ENCODE measurements around the gene PSMC4. TPM values are rescaled to one million over a fixed set of nuclear protein-coding genes. Genes with fewer than 3 reads are reported as not detected.

Gene PSMC4
- total RNA-seq: 10 to 100 TPM; 83.1 to 85.9 TPM

DNA sequence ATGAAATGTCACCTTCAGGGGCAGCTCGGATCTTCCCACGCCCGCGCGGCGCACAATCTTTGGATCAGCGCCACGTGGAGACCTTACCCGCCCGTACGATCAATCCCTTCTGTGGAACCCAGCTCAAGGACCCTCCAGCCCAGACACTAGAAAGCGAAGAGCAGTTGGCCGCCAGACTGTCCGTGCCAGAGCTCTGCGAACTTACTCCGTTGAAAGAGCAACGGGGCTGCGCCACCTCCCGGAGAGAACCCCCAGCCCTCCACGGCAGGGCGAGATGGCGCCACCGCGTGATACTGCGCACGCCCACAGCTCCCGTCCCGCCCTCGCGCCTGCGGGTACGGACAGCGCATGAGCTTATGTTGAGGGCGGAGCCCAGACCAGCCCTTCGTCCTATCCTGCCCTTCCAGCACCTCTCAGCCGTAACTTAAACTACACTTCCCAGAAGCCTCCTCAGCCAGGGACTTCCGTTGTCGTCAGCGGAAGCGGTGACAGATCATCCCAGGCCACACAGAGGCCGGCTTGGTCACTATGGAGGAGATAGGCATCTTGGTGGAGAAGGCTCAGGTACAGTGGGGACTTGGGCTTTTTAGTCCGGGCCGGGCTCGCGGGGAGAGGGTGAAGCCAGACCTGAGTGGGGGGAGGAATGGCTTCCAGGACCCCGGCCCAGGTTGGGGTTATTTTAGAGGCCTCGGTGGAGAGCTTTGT is at the start of gene PSMC4:
TSS of gene PSMC4 (plus strand) at position 491 of the 705 bp plus-strand sequence. CDS start at position 529, 38 bp downstream.

DNA sequence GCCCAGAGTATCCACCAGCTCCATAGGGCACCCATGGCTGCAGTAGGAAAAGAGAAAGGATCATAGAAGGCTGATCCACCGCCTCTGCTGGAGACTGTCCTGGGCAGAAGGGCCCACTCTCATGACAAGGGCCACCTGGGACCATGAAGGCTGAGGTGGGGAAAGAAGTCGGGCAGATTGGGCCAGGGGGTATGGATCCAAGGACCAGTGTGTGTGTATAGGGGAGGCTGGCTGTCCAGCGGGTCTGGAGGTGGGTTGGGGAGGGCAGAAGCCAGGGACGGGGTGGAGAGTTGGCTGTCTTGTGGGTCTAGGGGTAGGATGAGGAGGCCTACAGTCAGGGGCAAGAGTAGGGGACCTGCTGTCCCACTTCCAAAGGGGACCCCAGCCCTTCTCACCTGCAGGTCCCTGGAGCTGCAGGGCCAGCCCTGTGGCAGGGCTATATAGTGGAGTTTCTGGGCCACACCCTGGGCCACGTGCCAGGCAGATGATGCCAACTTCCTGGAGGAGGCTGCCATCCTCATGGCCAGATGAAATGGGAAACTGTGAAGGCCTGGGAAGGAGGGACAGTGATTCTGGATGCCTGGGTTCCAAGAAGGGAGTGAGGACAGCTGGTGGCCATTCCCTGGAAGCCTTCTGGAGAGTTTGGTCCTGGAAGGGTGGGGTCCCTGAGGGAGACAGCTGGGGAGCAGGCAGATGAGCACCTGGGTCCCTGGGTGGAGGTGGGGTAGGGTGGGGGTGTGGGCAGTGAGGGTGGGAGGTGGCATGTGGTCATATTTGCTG is 36.2 kb upstream of the PSMC4 start, which contains the start of gene FCGBP:
TSS of gene FCGBP (minus strand) at position 51 of the 780 bp plus-strand sequence.

DNA sequence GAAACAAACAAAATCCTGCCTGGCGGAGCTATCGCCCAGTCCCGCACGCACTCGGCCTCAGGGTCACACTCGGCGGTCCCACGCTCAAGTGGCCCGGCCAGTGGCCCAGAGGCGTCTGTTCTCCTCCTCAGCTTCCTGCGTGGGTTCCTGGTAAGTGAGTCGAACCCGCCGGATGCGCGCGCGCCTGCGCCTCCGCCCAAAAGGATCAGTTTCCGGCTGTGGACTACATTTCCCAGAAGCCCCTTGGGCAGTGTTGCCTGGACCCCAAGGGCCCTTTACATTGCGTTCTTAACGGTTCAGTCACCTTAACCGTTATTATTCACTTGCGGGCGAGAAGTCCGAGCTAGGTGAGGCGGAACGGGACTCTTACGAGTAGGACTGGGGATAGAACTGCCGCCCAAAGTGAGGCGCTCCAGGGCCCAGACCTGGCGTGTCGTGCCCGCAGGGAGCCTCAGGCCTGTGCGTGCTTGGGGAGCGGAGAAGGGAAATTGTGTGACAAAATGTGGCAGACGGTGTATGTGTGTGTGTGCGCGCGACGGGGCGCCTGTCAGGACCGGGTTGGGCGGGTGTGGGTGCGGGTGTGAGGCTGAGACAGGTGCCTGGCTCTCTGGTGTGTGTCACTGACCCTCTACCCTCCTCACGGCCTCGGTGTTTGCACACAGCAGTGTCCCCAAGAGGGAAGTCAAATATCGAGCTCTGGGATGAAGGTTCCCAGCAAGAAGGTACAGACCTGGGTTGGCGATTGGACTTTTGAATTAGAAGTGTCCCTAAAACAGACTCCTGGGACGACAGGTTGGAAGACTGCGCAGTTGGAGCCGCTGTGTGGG is 26.1 kb downstream of the PSMC4 start, which contains the start of gene ZNF546:
TSS of gene ZNF546 (plus strand) at position 250 of the 827 bp plus-strand sequence. CDS start 1,267 bp downstream, outside the sequence.

Other genes with a start within 250 kb of the PSMC4 start
- 1 to 10 TPM in 1 of 2 experiments, under 1 TPM in 1; 0.91 to 1.5 TPM for gene CLC, start 233.1 kb upstream of the PSMC4 start, total RNA-seq
- gene LEUTX, start 192.3 kb upstream of the PSMC4 start, total RNA-seq: not detected
- 10 to 100 TPM; 13.4 to 14.1 TPM for gene DYRK1B, start 137.0 kb upstream of the PSMC4 start, total RNA-seq
- gene FBL, start 124.8 kb upstream of the PSMC4 start, total RNA-seq: 100 to 1,000 TPM; 377 to 379 TPM
- gene FCGBP, start 36.5 kb upstream of the PSMC4 start, total RNA-seq: 1 to 10 TPM; 4.7 to 4.8 TPM
- gene ZNF546, start 25.9 kb downstream of the PSMC4 start, total RNA-seq: 1 to 10 TPM; 6.8 to 7.4 TPM
- 10 to 100 TPM; 36.6 to 38.8 TPM for gene ZNF780B, start 85.1 kb downstream of the PSMC4 start, total RNA-seq
- 10 to 100 TPM; 23.0 to 24.2 TPM for gene ZNF780A, start 119.8 kb downstream of the PSMC4 start, total RNA-seq
- 10 to 100 TPM; 20.4 to 20.5 TPM for gene MAP3K10, start 220.3 kb downstream of the PSMC4 start, total RNA-seq
- not detected for gene TTC9B, start 247.2 kb downstream of the PSMC4 start, total RNA-seq

All from activated naive CD4-positive, alpha-beta T cell treated with anti-CD3 and anti-CD28 coated beads, Interleukin-2, amount 10 ng/mL, durations not matched to agents 5 hours and 36 hours (primary cell).